ENCODE data around the gene TRPV6. TPM values are rescaled to one million over a fixed set of nuclear protein-coding genes. Genes with fewer than 3 reads are reported as not detected.
A peak's percentile ranks its signal among the peaks of the same experiment; 100 is the strongest.

The TRPV6 gene
- total RNA-seq = 47.3 TPM

DNA sequence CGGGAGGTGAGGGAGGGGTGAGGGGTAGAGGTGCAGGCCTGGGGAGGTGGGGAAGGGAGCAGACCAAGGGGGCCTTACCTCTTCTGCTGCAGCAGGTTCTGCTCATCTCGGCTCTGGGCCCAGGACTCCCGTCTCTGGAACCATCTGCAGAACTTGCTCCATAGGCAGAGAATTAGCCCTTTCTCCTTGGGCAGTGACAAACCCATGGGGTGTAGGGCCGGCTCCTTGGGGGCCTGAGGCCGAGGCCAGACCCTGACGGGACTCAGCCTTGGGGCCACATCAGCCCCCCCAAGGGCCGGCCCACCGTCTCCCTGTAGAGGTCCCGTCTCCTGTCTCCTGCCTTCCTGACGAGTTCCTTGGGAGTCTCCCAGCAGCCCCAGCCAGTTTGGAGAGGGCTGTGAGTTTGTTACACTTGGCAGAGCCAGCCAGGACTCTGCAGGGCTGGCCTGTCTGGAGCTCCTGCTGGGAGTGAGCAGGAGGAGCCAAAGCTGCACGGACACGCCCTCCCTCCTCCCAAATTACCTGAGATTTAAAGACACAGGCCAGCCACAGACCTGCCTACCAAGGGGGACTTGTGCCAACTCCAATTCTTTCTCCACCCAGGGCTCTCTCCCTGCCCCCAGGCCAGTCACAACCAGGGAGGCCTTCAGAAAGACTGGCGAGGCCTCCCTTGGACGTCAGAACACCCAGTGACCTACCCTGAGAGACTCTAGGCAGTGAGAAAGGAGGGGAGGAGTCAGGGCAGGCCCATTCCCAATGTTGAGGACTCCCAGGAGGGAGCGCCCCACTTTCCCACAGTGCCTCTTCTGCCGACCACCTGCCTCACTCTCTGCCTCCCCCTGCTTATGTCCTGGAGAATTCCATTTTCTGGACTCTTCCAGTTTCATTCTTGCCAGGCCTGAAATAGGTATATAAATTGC is at the start of gene TRPV6:
Gene TRPV6, minus strand, starts transcription at position 435 of the 920 bp plus-strand sequence.
- DNase-seq (ENCODE audit: low spot score) = peak; percentile 70

- no peak for DNase-seq (ENCODE audit: low spot score)
Measured at GRCh38 chr7:142934056-142934455, 48.5 kb upstream of the TRPV6 start.

- no peak for DNase-seq (ENCODE audit: low spot score)
Measured at GRCh38 chr7:142933624-142934023, 48.1 kb upstream of the TRPV6 start, which contains the start of gene TRPV5. TSS of gene TRPV5 (minus strand) at chr7:142933746. CDS start at chr7:142933459, 287 bp downstream.

DNA sequence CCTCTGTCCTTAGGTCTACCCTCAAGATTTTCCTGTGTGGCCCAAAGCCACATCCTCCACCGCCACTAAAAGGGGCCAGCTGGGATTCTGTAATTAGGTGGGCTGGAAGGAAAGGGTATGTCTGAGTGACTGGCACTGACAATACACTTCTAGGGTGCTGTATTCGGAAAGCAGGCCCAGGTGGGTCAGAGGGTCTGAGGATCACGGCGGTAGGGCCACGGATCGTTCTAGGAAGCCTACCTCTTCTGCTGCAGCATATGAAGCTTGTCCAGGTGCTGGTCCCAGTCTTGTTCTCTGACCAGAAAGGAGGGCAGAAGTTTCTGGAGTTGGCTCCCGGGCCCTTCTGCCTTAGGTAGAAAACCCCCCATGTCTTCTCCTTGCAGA is 47.5 kb upstream of the TRPV6 start:
- no peak for DNase-seq (ENCODE audit: low spot score)

DNA sequence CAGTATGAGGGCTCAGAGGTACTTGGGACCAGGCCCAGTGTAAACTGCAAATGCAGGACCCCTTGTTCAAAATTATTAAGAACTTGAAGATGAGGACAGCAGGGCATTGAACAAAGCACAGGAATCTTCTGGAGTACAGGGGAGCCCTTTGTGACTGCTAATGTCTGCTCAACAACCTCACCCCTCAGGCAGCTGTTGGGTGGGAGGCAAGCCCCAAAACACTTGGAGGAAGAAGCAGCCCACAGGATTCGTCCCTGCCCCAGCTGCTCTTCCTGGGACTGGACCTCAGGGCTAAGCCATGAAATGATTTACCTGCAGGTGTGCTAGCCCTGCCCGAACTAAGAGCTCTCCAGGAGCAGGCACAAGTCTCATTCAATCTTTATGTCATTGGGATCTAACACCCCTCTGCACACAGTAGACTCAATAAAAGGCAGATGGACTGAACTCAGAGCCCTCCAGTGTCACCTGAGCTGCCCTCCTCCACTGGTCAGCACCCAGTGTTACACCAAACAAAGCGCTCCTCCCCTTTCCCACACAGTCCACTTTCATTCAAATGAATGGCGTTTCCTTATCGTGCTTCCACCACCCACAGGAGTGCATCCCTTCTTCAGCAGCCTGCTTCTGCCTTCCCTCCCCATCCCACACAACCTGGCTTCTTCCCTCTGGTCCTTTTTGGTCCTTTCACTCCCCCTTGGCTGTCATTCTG is 47.0 kb upstream of the TRPV6 start:
- no peak for DNase-seq (ENCODE audit: low spot score)

- no peak for DNase-seq (ENCODE audit: low spot score)
Measured at GRCh38 chr7:142930126-142930730, 44.7 kb upstream of the TRPV6 start.

- DNase-seq (ENCODE audit: low spot score) = no peak
Measured at GRCh38 chr7:142927949-142928348, 42.4 kb upstream of the TRPV6 start.

DNA sequence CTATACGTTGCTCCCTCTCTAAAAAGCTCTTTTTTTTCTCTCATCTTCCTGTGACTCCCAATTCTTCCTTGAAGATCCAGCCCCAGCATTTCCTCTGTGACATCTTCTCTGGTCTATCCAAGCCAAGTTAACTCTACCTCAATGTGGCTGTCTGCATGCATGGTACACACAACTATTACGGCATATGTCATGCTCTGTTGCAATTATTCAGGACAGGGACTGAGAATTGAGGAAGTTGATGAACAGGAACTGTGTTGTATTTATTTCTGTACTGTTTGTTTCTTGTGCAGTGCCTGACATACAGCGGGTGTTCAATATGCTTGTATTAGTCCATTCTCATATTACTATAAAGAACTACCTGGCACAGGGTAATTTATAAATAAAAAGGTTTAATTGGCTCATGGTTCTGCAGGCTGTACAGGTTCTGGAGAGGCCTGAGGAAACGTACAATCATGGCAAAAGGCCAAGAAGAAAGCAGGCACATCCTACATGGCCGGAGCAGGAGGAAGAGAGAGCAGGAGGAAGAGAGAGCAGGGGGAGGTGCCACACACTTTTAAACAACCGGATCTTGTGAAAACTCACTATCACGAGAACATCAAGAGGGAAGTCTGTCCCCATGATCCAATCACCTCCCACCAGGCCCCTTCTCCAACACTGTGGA is 41.7 kb upstream of the TRPV6 start:
- no peak for DNase-seq (ENCODE audit: low spot score)

DNA sequence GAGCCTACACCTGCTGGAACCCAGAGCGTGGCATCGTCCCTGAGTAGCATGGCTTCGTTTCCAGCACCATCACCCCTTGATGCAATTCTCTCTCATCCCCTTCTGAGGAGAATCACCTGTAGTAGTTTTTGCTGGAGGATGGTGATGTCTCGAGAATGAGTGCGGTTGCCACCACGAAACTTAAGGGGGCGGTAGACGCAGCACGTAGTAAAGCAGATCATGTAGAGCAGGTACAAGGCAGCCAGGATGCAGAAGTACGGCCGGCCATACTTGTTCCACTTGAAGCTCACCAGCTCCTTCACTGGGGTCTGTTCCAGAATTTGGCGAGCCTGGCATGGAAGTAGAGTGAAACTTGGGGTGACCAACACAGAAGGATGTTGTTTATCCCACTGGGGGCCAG is 39.9 kb upstream of the TRPV6 start:
- DNase-seq (ENCODE audit: low spot score) = no peak

GRCh38 chr7:142923391-142923790 is 37.8 kb upstream of the TRPV6 start:
- no peak for DNase-seq (ENCODE audit: low spot score)

- no peak for DNase-seq (ENCODE audit: low spot score)
Measured at GRCh38 chr7:142919656-142920055, 34.1 kb upstream of the TRPV6 start.

DNA sequence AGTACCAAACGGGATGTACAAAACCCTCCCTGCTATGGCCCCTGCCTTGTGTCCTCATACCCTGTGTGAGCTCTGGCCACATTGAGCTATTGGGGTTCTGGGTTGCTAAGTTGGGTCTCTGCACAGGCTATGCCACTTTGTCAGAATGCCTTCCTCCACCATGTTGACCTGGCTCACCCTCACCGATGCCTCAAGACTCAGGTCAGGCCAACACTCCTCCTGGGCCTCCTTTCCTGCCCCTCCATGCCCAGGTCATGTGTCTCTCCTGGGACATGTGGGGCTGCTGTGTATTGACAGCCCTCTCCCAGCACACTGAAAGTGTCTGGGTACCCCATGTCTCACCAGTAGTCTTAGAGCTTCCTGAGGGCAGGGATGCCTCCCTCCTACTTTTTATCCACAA is 33.4 kb upstream of the TRPV6 start:
- no peak for DNase-seq (ENCODE audit: low spot score)

DNA sequence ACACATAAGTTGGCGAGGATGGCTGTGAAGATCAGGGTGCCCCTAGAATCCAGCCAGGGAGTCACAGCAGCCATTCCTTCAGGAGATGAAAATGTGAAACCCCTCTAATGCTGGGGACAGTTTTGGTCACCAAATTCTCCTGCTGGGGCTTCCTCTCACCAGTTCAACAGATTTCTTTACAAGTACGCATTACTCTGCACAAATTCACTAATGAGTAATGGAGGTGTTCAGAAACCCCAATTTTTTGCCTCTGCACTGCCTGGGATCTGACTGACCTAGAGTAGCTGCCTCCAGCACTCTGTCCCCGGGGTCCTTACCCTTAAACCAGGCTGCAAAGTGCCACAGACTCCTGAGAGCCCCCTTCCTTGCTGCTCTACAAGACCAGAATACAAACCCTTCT is 31.9 kb upstream of the TRPV6 start:
- DNase-seq (ENCODE audit: low spot score) = no peak

- no peak for DNase-seq (ENCODE audit: low spot score)
Measured at GRCh38 chr7:142916508-142916907, 31.0 kb upstream of the TRPV6 start.

GRCh38 chr7:142915315-142915714 is 29.8 kb upstream of the TRPV6 start:
- DNase-seq (ENCODE audit: low spot score) = no peak

GRCh38 chr7:142914121-142914520 is 28.6 kb upstream of the TRPV6 start:
- no peak for DNase-seq (ENCODE audit: low spot score)

GRCh38 chr7:142913566-142913965 is 28.0 kb upstream of the TRPV6 start:
- no peak for DNase-seq (ENCODE audit: low spot score)

- no peak for DNase-seq (ENCODE audit: low spot score)
Measured at GRCh38 chr7:142913051-142913450, 27.5 kb upstream of the TRPV6 start.

DNA sequence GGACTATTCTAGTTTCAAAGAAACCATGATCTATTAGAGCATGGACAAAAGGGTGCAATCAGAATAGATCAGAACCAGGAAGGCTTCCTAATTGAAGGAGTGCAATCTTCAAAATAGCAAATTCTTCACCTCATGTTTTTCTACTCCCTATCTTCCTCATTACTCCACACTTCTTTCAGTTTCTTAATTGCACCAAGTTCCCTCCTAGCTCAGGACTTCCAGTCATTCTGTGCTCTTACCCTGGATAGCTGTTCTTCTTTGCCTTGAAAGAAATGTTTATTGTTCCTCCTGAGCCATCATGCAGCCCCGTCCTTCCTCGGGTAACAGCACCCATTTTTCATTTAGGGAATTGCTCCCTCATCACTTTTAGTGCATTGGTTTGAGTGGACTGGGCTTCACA is 24.9 kb upstream of the TRPV6 start:
- DNase-seq (ENCODE audit: low spot score) = no peak

DNA sequence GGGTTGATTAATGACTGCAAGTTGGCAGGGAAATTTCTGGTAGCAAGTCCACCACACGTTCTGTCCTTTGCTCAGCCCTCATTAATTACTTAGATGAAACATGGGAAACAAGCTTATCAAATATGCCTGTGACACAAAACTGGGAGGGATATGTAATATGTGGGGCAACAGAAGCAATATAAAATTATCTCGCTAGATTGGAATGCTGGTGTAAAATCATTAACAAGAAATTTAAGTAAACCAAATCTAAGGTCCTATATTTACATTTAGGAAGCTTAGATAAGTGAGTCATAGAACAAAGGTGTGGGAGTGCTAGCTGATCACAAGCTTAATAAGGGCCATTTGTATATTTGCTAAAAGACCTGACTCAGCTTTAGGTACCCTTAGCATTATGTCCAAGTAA is 24.5 kb upstream of the TRPV6 start:
- DNase-seq (ENCODE audit: low spot score) = no peak

DNA sequence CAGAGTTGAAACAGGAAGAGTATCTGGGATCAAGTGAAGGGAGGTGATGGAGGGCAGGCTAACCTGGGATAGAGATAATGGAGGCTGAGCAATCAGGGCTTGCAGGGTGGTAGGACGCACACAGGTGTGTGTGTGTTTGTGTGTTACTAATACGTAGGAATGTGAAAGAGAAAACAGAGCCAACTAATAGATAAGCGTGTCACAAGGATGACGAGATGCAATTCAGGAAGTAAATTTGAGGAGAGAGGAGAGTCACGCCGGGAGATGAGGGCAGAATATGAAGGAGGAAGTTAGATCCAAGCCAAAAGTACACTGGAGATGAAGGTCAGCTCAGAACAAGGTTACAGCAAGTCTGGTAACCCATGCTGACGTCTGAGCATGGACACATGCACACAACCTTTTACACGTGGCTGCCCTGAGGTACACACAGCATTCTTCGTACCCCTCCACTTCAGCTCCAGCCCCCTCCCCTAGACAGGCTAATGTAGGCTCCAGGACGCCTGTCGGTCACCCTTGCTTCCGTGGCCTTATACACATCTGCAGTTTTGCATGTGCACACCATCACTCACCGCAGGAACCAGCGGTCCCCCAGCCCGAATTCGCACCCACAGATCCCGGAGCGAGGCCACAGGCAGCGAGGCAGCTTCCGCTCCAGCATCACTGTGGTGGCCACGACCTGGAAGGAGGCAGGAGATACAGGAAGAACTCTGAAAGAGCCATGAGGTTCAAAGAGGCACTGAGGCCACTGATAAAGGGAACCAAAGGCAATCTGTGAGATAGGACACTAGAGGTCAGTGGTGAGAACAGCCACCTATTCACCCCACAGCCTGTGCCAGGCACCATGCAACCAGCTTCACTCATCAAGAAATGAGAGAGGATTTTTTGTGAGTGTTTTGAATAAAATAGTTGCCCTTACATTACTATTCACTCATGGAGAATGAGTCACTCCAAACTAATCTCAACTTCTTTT is 23.7 kb upstream of the TRPV6 start:
- DNase-seq (ENCODE audit: low spot score) = peak; percentile 80
